ENCODE measurements around the gene PRR3. TPM values are rescaled to one million over a fixed set of nuclear protein-coding genes. Genes with fewer than 3 reads are reported as not detected.

The PRR3 gene
- total RNA-seq, 2 donors from 2014 or later = 3.9 to 7.2 TPM

GRCh38 chr6:30571075-30571761 lies 14.1 kb downstream of the PRR3 start, which contains the start of gene ABCF1:
TSS of gene ABCF1 (plus strand) at chr6:30571442. CDS start at chr6:30571488, 46 bp downstream.
- Histone ChIP-seq H3K4me1 (peaks cover 21% of the 10 kb centered on the region), H3K36me3 (no peaks in the 10 kb centered on the region), H3K4me3 (peak within 1 kb of the TSS; percentile 73), H3K27me3 (no peaks in the 10 kb centered on the region), H3K9ac (ENCODE audit: low read depth in 2 of 2, low read length in 2 of 2) (peak within 1 kb of the TSS; percentile 84 to 92), H3K9me3 (no peaks in the 10 kb centered on the region), H3K27ac (peak within 1 kb of the TSS; percentile 92)
- no peak for TF ChIP-seq CTCF (IDR thresholded peaks at IDR 0.05)
- intact Hi-C loops (cut with DNase I) = no loop called here
- DNase-seq = peak; percentile 99

GRCh38 chr6:30571762-30572082 lies 14.6 kb downstream of the PRR3 start:
- DNase-seq = no peak

GRCh38 chr6:30572148-30572547 lies 15.1 kb downstream of the PRR3 start:
- Histone ChIP-seq H3K9ac (ENCODE audit: low read depth in 2 of 2, low read length in 2 of 2) (peak overlapping the region; percentile 84 to 88), H3K36me3 (no peaks in the 10 kb centered on the region), H3K4me3 (peak overlapping the region; percentile 73), H3K27ac (peak overlapping the region; percentile 92), H3K9me3 (no peaks in the 10 kb centered on the region), H3K4me1 (peaks cover 21% of the 10 kb centered on the region), H3K27me3 (no peaks in the 10 kb centered on the region)
- intact Hi-C loops (cut with DNase I) = no loop called here
- no peak for TF ChIP-seq CTCF (IDR thresholded peaks at IDR 0.05)
- no peak for DNase-seq

More at GRCh38 chr6:30571762-30572082, 14.6 kb downstream of the PRR3 start:
- peak overlapping the region; percentile 73 for H3K4me3 ChIP-seq
- peak overlapping the region; percentile 84 to 88 for H3K9ac ChIP-seq (ENCODE audit: low read depth in 2 of 2, low read length in 2 of 2)
- no peaks in the 10 kb centered on the region for H3K9me3 ChIP-seq
- no peaks in the 10 kb centered on the region for H3K27me3 ChIP-seq
- H3K27ac ChIP-seq = peak overlapping the region; percentile 92
- TF ChIP-seq CTCF (IDR thresholded peaks at IDR 0.05) = no peak
- H3K36me3 ChIP-seq = no peaks in the 10 kb centered on the region
- H3K4me1 ChIP-seq = peaks cover 21% of the 10 kb centered on the region
- intact Hi-C loops (cut with DNase I) = no loop called here

GRCh38 chr6:30573113-30573512 lies 16.0 kb downstream of the PRR3 start:
- H3K4me1 ChIP-seq = peaks cover 21% of the 10 kb centered on the region
- no peak overlapping the region for H3K4me3 ChIP-seq
- peaks cover 4% of the 10 kb centered on the region for H3K36me3 ChIP-seq
- H3K9ac ChIP-seq (ENCODE audit: low read depth in 2 of 2, low read length in 2 of 2) = no peak overlapping the region
- TF ChIP-seq CTCF (IDR thresholded peaks at IDR 0.05) = no peak
- intact Hi-C loops (cut with DNase I) = no loop called here
- no peak for DNase-seq
- no peaks in the 10 kb centered on the region for H3K27me3 ChIP-seq
- H3K27ac ChIP-seq = no peak overlapping the region
- H3K9me3 ChIP-seq = no peaks in the 10 kb centered on the region

- Histone ChIP-seq H3K9ac (ENCODE audit: low read depth in 2 of 2, low read length in 2 of 2) (no peak overlapping the region), H3K4me3 (no peak overlapping the region), H3K36me3 (peaks cover 13% of the 10 kb centered on the region), H3K9me3 (no peaks in the 10 kb centered on the region), H3K27me3 (no peaks in the 10 kb centered on the region), H3K4me1 (peaks cover 2% of the 10 kb centered on the region), H3K27ac (no peak overlapping the region)
- DNase-seq = no peak
- TF ChIP-seq CTCF (IDR thresholded peaks at IDR 0.05) = no peak
- intact Hi-C loops (cut with DNase I) = no loop called here
Observed at GRCh38 chr6:30578051-30578450, 21.0 kb downstream of the PRR3 start.

Data from colonic mucosa (tissue), 4 donors.